Gastrocnemius medialis (tissue), 4 donors: Measurements from ENCODE around the gene ITPKC.
"Not testable (repeated sequence)": the region's sequence is repeated elsewhere in the genome, so short reads cannot be mapped to it uniquely, and the experiment has no call there.

Source experiments
- CTCF ChIP-seq, 5 experiments: fragments of 450-650 bp in 3 of 5; fragments of 200-600 bp in 2 of 5; sonication (generic) in 2 of 5; IDR thresholded peaks in 4 of 5; conservative IDR thresholded peaks in 1 of 5; 1 replicate in 4 of 5; 2 replicates in 1 of 5; pipeline ENCODE4 v1.5.1; 2016 to 2019; ENCODE audit warnings: antibody characterized with exemption in 5 of 5, mild to moderate bottlenecking in 3 of 5, moderate library complexity in 3 of 5
- POLR2A ChIP-seq, 2 donors: fragments of 450-650 bp; IDR thresholded peaks; one replicate each; pipeline ENCODE4 v1.6.1; 2017; ENCODE audit warnings: antibody characterized with exemption in 2 of 2, mild to moderate bottlenecking in 2 of 2, moderate library complexity in 2 of 2

- TF ChIP-seq CTCF (IDR thresholded peaks at IDR 0.05 in 4 of 5, conservative IDR thresholded peaks at IDR 0.05 in 1 of 5); POLR2A (IDR thresholded peaks at IDR 0.05): not testable (repeated sequence)
Observed at GRCh38 chr19:40771101-40771862, 54.4 kb downstream of the ITPKC start.
